Central memory CD4-positive, alpha-beta T cell (primary cell): Measurements from ENCODE around the gene KNSTRN.

Source experiments
- DNase-seq: peaks from one replicate; pipeline ENCODE4 v3.0.0; 2022

The KNSTRN gene

GRCh38 chr15:40367371-40367685 lies 15.2 kb upstream of the KNSTRN start:
- DNase-seq, result no peak

- peak; percentile 90 for DNase-seq
These were observed 14.6 kb upstream of the KNSTRN start for GRCh38 chr15:40367686-40368611.

GRCh38 chr15:40368719-40369473 lies 13.6 kb upstream of the KNSTRN start:
- DNase-seq, result no peak

- no peak for DNase-seq
These were observed 13.0 kb upstream of the KNSTRN start for GRCh38 chr15:40369474-40369869.

GRCh38 chr15:40369971-40370370 lies 12.6 kb upstream of the KNSTRN start:
- DNase-seq, result no peak

GRCh38 chr15:40372981-40373380 lies 9.5 kb upstream of the KNSTRN start:
- no peak for DNase-seq

GRCh38 chr15:40377606-40378005 lies 4.9 kb upstream of the KNSTRN start:
- DNase-seq, result no peak

GRCh38 chr15:40379374-40379773 lies 3.1 kb upstream of the KNSTRN start:
- no peak for DNase-seq

- no peak for DNase-seq
These were observed 2.7 kb upstream of the KNSTRN start for GRCh38 chr15:40379853-40380252.

GRCh38 chr15:40380636-40381035 lies 1.9 kb upstream of the KNSTRN start:
- no peak for DNase-seq

GRCh38 chr15:40381818-40382529 lies 547 bp upstream of the KNSTRN start:
- DNase-seq, result no peak

GRCh38 chr15:40386480-40386879 lies 4.0 kb downstream of the KNSTRN start:
- DNase-seq, result no peak

GRCh38 chr15:40388941-40389823 lies 6.7 kb downstream of the KNSTRN start:
- DNase-seq, result no peak

GRCh38 chr15:40389824-40390595 lies 7.5 kb downstream of the KNSTRN start:
- no peak for DNase-seq

GRCh38 chr15:40392986-40393948 lies 10.7 kb downstream of the KNSTRN start:
- no peak for DNase-seq

GRCh38 chr15:40397688-40398412 lies 15.3 kb downstream of the KNSTRN start:
- DNase-seq, result no peak

GRCh38 chr15:40398413-40398873 lies 15.9 kb downstream of the KNSTRN start:
- DNase-seq, result no peak

GRCh38 chr15:40399370-40399769 lies 16.8 kb downstream of the KNSTRN start:
- no peak for DNase-seq
